Omental fat pad (tissue), 4 donors: Measurements from ENCODE around the gene SAMSN1. TPM values are rescaled to one million over a fixed set of nuclear protein-coding genes. Genes with fewer than 3 reads are reported as not detected.

Experiments
- ATAC-seq: fragments of 150-250 bp; one replicate; pipeline ENCODE4 v1.9.1; 2016; ENCODE audit warnings: mild to moderate bottlenecking, moderate library complexity; ENCODE audit not compliant: low FRiP score
- DNase-seq: peaks from one replicate; pipeline ENCODE4 v3.0.0-alpha.2; 2019; ENCODE audit warnings: low spot score
- total RNA-seq, 4 donors: library from RNA; depleted of rRNA; stranded (reverse); fragments of >200 nt; gene quantifications; one replicate each; pipeline ENCODE4 v1.1.0, GENCODE V29; 2016
- TF ChIP-seq, protein P1 (sequence below), 3 donors: fragments of 450-650 bp; IDR thresholded peaks; one replicate each; pipeline ENCODE4 v1.5.1; 2016 to 2017; ENCODE audit warnings: antibody characterized with exemption in 3 of 3, mild to moderate bottlenecking in 3 of 3, moderate library complexity in 2 of 3

Gene SAMSN1
- total RNA-seq, 4 donors from 2014 or later, result 20.0 to 48.4 (median 30.2) TPM

DNA sequence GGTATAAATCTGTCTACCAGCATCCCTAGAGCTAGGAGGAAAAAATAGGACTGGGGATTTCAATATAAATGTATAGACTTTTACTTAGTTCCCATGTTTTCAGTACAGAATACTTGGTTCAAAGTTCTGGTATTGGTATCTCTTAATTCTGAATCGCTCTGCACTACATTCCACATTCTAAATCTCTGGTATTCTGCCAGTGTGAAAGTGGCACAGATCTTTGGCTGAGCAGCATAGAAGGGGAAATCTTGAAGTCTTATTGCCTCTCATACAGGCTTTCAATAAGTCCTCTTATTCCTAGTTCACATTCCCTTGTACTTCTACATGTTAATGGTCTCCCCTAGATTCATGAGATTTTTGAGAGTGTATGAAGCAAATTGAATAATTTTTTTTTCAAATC is 89.2 kb downstream of the SAMSN1 start:
- no peak for DNase-seq
- TF ChIP-seq, protein P1, sequence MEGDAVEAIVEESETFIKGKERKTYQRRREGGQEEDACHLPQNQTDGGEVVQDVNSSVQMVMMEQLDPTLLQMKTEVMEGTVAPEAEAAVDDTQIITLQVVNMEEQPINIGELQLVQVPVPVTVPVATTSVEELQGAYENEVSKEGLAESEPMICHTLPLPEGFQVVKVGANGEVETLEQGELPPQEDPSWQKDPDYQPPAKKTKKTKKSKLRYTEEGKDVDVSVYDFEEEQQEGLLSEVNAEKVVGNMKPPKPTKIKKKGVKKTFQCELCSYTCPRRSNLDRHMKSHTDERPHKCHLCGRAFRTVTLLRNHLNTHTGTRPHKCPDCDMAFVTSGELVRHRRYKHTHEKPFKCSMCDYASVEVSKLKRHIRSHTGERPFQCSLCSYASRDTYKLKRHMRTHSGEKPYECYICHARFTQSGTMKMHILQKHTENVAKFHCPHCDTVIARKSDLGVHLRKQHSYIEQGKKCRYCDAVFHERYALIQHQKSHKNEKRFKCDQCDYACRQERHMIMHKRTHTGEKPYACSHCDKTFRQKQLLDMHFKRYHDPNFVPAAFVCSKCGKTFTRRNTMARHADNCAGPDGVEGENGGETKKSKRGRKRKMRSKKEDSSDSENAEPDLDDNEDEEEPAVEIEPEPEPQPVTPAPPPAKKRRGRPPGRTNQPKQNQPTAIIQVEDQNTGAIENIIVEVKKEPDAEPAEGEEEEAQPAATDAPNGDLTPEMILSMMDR (IDR thresholded peaks at IDR 0.05), result no peak
- ATAC-seq, result no peak

DNA sequence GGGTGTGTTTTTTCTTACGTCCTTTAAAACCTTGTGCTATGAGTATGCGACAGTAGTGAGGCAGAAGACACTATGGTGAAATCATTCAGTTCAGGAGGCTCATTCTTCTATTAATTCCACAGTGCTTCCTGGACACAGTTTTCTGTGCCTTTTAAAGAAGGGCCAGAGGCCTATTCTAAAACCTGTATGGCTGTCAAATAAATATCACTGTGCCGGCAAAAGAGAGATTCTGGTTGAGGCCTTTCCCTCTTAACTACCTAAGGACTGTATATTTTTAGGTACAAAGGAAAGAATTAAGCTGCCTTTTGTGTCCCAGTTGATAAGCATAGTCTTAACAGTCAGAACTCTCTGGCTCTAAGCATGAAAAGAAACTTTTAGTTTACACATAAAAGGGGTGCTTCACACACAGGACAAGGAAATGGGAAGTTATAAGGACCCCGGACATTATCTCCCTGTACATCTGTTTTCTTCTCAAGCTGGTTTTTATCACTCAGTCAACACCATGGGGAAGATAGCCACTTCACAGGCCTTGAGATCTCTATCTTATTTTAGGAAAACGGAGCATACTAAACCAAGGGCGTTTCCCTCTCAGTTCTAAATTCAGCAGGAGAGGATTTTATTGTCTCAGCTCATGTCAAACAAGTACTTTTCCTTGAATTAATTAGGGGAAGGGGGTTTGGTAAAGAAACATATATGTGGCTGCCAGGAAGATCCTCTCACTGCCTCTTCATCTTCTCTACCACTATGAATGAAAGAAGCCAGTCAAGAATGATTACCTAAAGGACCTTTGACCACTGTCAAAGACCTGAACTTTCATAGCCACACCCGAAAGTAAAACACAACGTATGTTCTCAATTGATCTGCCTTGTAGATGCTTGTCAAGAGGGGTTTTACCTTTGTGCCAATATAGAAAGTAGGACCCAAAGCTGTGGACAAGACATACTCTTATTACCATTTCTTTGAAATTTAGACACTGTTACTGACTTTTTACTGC is 91.8 kb downstream of the SAMSN1 start:
- DNase-seq (no peak), ATAC-seq (no peak)
- TF ChIP-seq, protein P1 (IDR thresholded peaks at IDR 0.05), result no peak

GRCh38 chr21:14453339-14454015 is 92.6 kb downstream of the SAMSN1 start:
- DNase-seq, result no peak
- ATAC-seq, result no peak
- TF ChIP-seq, protein P1 (IDR thresholded peaks at IDR 0.05), result no peak

DNA sequence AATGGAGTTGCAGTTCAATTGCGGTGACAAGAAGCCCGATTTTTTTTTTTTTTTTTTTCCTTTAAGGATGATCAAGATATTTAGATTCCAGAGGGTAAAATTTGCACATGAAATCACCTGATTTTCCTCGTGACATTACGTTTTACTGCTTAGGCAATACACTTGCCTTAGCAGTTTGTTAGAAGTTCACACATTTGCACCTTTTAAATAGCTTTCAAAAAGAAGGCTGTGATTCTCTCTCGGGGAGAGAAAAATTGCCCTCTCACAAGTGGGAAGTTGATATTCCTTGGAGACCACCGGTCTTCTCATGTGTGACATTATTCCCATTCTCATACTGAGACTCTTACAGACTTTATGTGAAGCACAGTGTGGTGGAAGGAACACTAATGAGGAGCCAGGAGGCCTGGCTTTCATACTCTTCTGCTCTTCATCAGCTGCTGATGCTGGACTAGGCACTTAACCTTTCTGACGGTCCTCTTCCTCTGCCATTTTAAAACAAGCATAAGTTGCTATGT is 93.3 kb downstream of the SAMSN1 start:
- TF ChIP-seq, protein P1 (IDR thresholded peaks at IDR 0.05), result no peak
- ATAC-seq (no peak), DNase-seq (no peak)

DNA sequence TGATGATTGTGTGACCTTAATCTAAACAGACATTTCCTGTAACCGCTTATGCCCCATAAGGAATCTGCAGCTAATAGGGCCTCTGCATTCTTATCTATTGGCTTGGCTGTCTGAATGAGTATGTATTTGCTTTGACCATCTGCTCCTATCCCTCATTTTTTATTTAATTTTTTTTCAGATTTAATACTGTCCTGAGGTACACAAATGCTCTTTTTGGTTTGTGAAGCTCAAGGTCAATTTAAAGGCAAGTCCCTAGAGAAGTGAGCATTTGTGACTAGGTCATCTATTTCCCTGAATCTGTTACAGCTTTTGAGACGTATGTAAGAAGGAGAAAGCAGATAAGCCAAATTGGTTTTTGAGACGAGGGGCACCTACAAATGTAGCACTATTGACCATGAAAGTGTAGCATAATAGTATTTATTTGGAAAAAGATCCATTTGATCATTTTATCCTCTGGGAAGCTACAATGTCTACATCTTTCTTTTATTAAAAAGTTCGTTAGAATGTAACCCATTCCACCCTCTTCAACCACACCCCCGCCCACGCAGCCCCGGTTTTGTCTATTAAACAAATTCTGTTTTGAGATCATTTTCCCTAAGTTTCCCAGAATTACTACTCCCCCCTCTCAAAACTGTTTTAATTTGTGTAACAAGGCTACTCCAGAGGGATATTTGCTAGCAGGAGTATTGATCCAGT is 93.9 kb downstream of the SAMSN1 start:
- no peak for DNase-seq
- TF ChIP-seq, protein P1 (IDR thresholded peaks at IDR 0.05), result no peak
- ATAC-seq, result no peak

DNA sequence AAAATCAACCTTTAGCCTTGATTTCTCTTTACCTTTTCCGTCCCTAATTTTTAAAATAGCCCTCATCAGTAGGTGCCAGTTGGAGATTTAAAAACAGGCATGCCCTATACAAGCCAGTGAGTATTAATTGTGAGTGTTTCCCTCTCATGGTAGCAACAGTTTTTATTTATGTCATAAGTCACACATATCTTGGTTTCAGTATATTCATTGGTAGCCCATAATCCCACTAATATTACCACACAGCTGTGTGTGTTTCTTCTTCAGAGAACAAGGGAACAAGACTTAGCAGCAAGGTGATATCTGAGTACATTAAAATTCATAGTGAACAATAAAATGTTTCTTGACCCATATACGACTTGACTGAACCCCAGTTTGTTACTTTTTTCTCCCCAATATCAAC is 94.6 kb downstream of the SAMSN1 start:
- DNase-seq, result no peak
- ATAC-seq, result no peak
- TF ChIP-seq, protein P1 (IDR thresholded peaks at IDR 0.05), result no peak
